Measurements from ENCODE around the gene PCNP. TPM values are rescaled to one million over a fixed set of nuclear protein-coding genes. Genes with fewer than 3 reads are reported as not detected.
"Not testable (repeated sequence)": the region's sequence is repeated elsewhere in the genome, so short reads cannot be mapped to it uniquely, and the experiment has no call there.

Gene PCNP
- polyA plus RNA-seq, 1 donor from 2014 or later = 119 TPM

DNA sequence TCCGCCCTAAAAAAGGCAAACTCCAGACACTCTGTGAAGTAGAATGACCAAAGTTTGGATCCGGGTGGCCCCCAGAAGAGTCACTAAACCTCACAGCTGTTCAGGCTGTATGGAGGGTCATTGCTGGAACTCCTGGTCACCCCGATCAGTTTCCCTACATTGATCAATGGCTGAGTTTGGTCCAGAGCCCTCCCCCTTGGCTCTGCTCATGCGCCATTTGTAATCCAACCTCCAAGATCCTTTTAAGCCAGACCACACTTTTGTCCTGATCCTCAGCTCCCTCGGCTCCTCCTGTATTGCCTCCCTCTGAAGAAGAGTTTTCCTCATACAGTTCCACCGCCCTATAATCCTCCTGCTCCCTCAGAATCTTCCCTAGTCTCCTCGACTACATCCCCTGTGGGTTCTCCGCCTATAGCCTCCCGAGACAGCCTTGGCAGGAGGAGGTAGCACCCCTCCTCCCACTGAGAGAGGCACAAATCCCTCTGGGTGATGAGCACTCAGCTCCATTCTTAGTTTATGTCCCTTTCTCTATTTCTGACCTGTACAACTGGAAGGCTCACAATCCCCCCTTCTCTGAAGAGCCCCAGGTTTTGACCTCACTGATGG is 60.7 kb downstream of the PCNP start:
- H3K27ac Mint-ChIP-seq = peak overlapping the region in 1 of 3 donors; percentile 67
- H3K36me3 Mint-ChIP-seq = no peaks in the 10 kb centered on the region
- no peak overlapping the region for H3K4me3 Mint-ChIP-seq
- peaks cover 0 to 3% (median 3%) of the 10 kb centered on the region in 3 donors for H3K4me1 Mint-ChIP-seq
- H3K9me3 Mint-ChIP-seq = no peaks in the 10 kb centered on the region
- H3K27me3 Mint-ChIP-seq = no peaks in the 10 kb centered on the region

DNA sequence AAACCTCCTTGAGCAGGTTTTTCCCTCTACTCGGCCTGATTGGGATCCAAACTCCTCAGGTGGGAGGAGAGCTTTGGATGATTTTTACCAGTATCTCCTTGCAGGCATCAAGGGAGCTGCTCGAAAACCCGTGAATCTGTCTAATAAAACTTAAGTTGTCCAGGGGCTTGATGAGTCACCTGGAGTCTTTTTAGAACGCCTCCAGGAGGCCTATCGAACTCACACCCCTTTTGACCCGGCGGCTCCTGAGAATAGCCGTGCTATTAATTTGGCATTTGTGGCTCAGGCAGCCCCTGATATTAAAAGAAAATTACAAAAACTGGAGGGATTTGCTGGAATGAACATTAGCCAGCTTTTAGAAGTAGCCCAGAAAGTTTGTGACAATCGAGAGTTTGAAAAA is 61.4 kb downstream of the PCNP start:
- Mint-ChIP-seq H3K9me3 (no peaks in the 10 kb centered on the region), H3K27ac (no peak overlapping the region), H3K4me3 (peak overlapping the region in 1 of 4 donors; percentile 58), H3K4me1 (peaks cover 0 to 3% (median 3%) of the 10 kb centered on the region in 3 donors), H3K27me3 (no peaks in the 10 kb centered on the region), H3K36me3 (no peaks in the 10 kb centered on the region)

DNA sequence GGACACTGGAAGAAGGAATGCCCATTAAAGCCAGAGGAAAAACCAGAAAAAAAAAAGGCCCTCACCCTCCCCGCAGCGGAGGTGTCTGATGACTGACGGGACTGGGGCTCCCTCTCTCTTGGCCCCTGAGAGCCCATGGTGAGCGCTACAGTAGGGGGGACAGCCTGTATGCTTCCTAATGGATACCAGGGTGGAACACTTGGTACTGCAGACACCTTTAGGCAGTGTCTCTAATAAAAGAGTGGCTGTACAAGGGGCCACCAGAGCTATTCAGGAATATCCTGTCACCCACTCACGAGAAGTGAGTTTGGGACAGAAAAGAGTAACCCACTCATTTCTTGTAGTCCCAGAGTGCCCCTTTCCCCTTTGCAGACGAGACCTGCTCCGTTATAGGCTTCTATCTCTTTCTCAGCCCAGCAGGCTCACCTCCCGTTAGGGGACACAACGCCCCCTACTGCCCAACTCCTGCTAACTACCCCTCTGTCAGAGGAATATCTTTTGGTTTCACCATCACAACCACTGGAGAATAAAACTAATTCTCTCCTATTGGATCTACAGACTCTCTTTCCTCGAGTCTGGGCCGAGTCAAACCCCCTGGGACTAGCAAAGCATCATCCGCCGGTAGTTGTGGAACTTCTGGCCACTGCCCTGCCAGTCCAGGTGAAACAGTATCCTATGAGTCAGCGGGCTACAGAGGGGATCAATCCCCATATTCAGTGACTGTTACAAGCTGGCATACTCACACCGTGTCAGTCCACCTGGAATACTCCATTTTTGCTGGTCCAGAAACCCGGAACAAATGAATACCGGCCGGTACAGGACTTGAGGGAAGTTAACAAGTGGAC is 62.2 kb downstream of the PCNP start:
- Mint-ChIP-seq H3K36me3 (no peaks in the 10 kb centered on the region), H3K27ac (no peak overlapping the region), H3K4me3 (peak overlapping the region in 1 of 4 donors; percentile 58), H3K9me3 (no peaks in the 10 kb centered on the region), H3K4me1 (peaks cover 0 to 3% (median 3%) of the 10 kb centered on the region in 3 donors), H3K27me3 (no peaks in the 10 kb centered on the region)

DNA sequence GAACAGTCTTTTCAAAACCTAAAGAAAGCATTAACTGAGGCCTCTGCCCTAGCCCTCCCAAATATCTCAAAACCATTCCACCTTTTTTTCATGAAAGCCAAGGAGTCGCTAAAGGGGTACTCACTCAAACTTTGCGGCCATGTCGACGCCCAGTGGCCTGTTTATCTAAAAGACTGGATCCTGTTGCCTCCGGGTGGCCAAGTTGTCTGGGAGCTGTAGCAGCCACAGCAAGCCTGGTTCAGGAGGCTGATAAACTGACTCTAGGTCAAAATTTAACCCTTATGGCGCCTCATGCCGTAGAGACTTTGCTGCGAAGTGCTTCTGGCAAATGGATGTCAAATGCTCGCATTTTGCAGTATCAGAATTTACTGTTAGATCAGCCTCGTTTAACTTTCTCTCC is 63.5 kb downstream of the PCNP start:
- Mint-ChIP-seq H3K4me1 (peaks cover 0 to 3% (median 3%) of the 10 kb centered on the region in 3 donors), H3K4me3 (no peak overlapping the region), H3K9me3 (no peaks in the 10 kb centered on the region), H3K27me3 (no peaks in the 10 kb centered on the region), H3K36me3 (peaks cover 2% of the 10 kb centered on the region), H3K27ac (no peak overlapping the region)

DNA sequence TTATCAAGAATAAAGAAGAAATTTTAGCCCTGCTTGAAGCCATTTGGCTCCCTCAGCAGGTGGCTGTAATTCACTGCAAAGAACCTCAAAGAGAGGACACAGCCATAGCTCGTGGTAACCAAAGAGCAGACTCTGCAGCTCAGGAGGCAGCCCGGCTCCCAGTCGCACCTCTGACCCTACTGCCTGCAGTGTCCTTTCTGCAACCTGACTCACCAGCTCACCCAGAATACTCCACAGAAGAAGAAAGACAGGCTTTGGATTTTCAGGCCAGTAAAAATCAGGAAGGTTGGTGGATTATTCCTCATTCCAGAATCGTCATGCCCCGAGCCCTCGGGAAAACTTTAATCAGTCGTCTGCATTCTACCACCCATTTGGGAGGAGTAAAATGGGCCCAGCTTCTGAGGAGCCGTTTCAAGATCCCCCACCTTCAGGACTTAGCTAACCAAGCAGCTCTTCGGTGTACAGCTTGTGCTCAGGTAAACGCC is 64.3 kb downstream of the PCNP start:
- Mint-ChIP-seq H3K36me3 (peaks cover 2% of the 10 kb centered on the region), H3K27me3 (no peaks in the 10 kb centered on the region), H3K9me3 (no peaks in the 10 kb centered on the region), H3K27ac (no peak overlapping the region), H3K4me1 (peaks cover 0 to 3% (median 3%) of the 10 kb centered on the region in 3 donors), H3K4me3 (no peak overlapping the region)

DNA sequence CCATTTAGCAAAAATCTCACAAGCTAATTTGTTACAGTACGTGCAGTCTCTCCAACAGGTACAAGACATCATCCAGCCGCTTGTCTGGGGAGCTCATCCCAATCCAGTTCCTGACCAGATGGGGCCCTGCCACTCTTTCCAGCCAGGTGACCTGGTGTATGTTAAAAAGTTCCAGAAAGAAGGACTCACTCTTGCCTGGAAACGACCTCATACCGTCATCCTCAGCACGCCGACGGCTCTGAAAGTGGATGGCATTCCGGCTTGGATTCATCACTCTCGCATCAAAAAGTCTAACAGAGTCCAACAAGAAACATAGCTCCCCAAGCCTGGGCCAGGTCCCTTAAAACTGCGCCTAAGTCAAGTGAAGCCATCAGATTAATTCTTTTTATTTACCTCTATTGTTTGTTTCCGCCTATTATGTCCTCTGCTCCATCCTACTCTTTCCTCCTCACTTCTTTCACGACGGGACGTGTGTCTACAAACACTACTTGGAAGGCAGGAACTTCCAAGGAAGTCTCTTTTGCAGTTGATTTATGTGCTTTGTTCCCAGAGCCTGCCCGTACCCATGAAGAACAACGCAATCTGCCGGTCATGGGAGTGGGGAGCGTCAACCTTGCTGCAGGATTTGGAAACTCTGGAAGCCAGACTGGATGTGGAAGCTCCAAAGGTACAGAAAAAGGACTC is 65.4 kb downstream of the PCNP start:
- no peak overlapping the region for H3K27ac Mint-ChIP-seq
- H3K4me1 Mint-ChIP-seq = peaks cover 0 to 9% (median 3%) of the 10 kb centered on the region in 3 donors
- no peaks in the 10 kb centered on the region for H3K27me3 Mint-ChIP-seq
- peaks cover 2% of the 10 kb centered on the region for H3K36me3 Mint-ChIP-seq
- no peak overlapping the region for H3K4me3 Mint-ChIP-seq
- H3K9me3 Mint-ChIP-seq = no peaks in the 10 kb centered on the region

DNA sequence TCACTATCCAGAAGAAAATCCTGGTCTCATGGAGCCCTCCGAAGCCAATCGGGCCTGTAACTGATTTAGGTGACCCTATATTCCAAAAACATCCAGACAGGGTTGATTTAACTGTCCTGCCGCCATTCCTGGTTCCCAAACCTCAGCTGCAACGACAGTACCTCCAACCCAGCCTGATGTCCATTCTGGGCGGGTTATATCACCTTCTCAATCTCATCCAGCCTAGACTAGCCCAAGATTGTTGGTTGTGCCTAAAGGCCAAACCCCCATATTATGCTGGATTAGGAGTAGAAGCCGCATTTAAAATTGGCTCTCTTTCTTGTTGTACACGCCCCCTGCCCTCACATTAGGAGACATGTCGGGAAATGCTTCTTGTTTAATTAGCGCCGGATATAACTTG is 66.3 kb downstream of the PCNP start:
- H3K4me1 Mint-ChIP-seq = peaks cover 0 to 11% (median 3%) of the 10 kb centered on the region in 3 donors
- no peak overlapping the region for H3K4me3 Mint-ChIP-seq
- H3K27me3 Mint-ChIP-seq = no peaks in the 10 kb centered on the region
- H3K27ac Mint-ChIP-seq = no peak overlapping the region
- H3K9me3 Mint-ChIP-seq = no peaks in the 10 kb centered on the region
- H3K36me3 Mint-ChIP-seq = peaks cover 2% of the 10 kb centered on the region

DNA sequence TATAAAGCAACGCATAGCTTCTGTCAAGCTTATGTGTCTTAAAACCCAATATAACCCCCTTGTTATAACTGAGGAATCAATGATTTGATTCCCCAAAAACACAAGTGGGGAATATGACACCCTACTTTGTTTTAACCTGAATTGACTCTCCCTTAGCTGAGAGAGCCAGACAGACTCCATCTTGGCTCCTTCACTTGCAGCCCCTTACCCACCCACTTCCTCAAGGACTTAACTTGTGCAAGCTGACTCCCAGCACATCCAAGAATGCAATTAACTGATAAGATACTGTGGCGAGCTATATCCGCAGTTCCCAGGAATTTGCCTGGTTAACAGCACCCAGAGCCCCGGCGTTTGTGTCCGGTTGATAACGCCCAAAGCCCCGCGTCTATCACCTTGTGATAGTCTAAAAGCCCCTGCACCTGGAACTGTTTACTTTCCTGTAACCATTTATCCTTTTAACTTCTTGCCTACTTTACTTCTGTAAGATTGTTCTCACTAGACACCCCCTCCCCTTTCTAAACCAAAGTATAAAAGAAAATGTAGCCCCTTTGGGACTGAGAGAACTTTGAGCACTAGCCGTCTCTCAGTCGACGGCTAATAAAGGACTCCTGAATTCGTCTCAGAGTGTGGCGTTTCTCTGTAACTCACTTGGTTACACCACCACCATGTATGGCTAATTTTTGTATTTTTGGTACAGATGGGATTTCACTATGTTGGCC is 67.6 kb downstream of the PCNP start:
- H3K9me3 Mint-ChIP-seq, H3K4me3 Mint-ChIP-seq, H3K4me1 Mint-ChIP-seq, H3K36me3 Mint-ChIP-seq, H3K27me3 Mint-ChIP-seq: not testable (repeated sequence)
- peak overlapping the region in 1 of 3 donors; percentile 74 for H3K27ac Mint-ChIP-seq

DNA sequence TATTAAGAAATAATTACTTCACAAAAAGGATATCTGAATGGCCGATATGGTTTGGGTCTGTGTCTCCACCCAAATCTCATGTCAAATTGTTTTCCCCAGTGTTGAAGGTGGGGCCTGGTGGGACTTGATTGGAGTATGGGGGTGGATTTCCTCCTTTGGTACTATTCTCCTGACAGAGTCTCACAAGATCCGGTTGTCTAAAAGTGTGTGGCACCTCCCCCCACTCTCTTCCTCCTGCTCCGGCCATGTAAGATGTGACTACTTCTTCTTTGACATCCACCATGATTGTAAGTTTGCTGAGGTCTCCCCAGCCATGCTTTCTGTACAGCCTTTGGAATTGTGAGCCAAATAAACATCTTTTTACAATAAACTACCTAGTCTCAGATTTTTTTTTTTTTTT is 68.5 kb downstream of the PCNP start:
- peaks cover 0 to 7% (median 0%) of the 10 kb centered on the region in 3 donors for H3K4me1 Mint-ChIP-seq
- peaks cover 2% of the 10 kb centered on the region for H3K36me3 Mint-ChIP-seq
- no peaks in the 10 kb centered on the region for H3K27me3 Mint-ChIP-seq
- H3K9me3 Mint-ChIP-seq = no peaks in the 10 kb centered on the region
- H3K4me3 Mint-ChIP-seq = no peak overlapping the region
- H3K27ac Mint-ChIP-seq = no peak overlapping the region

DNA sequence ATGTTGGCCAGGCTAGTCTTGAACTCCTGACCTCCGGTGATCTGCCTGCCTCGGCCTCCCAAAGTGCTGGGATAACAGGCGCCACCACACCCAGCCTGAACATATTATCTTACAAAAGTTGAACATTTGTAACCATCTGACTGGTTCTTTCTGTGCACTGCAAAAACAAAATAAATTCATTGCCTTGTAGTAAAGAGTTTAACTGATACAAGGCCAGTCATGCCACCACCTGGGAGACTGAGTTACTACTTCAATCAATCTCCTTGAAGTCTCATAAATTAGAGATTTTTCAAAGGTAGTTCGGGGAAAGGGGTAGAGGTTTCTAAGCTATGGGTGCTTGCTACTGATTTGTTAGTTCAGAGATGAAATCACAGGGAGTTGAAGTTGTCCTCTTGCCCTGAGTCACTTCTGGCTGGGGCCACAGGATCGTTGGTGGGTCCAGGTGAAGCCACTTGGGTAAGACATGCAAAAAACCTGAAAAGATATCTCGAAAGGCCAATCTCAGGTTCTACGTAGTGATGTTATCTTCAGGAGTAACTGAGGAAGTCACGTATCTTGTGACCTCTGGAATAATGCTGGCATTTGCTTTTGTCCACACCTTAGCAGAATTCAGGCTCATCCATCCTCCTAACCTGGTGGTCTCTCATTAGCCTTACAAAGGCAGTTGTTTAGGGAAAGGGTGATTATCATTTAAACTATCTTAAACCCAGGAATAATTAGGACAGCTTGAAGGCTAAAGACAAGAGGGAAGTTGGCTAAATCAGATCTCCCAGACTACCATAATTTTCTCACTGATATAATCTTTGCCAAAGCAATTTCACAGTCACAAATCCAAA is 69.2 kb downstream of the PCNP start:
- Mint-ChIP-seq H3K27me3 (no peaks in the 10 kb centered on the region), H3K27ac (no peak overlapping the region), H3K36me3 (peaks cover 2% of the 10 kb centered on the region), H3K4me1 (peaks cover 0 to 7% (median 0%) of the 10 kb centered on the region in 3 donors), H3K9me3 (no peaks in the 10 kb centered on the region), H3K4me3 (no peak overlapping the region)

Other genes with a start within 250 kb of the PCNP start
- gene SENP7, start 61.0 kb upstream of the PCNP start, polyA plus RNA-seq = 6.1 TPM
- 39.8 TPM for gene TRMT10C, start 12.3 kb upstream of the PCNP start, polyA plus RNA-seq
- gene ZBTB11, start 103.0 kb downstream of the PCNP start, polyA plus RNA-seq = 13.8 TPM
- gene RPL24, start 112.5 kb downstream of the PCNP start, polyA plus RNA-seq = 1,110 TPM
- gene CEP97, start 150.4 kb downstream of the PCNP start, polyA plus RNA-seq = 6.1 TPM
- gene NXPE3, start 205.0 kb downstream of the PCNP start, polyA plus RNA-seq = 30.4 TPM

Measured in IgD-negative memory B cell (primary cell).